GM21737 (cell line): ENCODE results near the gene APOO.

Experiments used
- ATAC-seq: cut with Tn5 transposase; IDR thresholded peaks from one replicate; pipeline ENCODE4 v1.9.1; 2021; ENCODE audit warnings: mild to moderate bottlenecking, moderate library complexity; ENCODE audit not compliant: unreplicated experiment

Gene APOO

GRCh38 chrX:23788946-23789345, 118.8 kb downstream of the APOO start:
- no peak for ATAC-seq

- no peak for ATAC-seq
Observed at GRCh38 chrX:23788521-23788920, 119.2 kb downstream of the APOO start.

GRCh38 chrX:23787745-23788118, 120.0 kb downstream of the APOO start:
- ATAC-seq, result no peak

- no peak for ATAC-seq
Observed at GRCh38 chrX:23786268-23786815, 121.4 kb downstream of the APOO start.

- no peak for ATAC-seq
Observed at GRCh38 chrX:23785580-23785979, 122.2 kb downstream of the APOO start.

GRCh38 chrX:23784470-23785331, 123.0 kb downstream of the APOO start:
- ATAC-seq, result no peak

GRCh38 chrX:23783589-23784469, 123.9 kb downstream of the APOO start:
- no peak for ATAC-seq
